IPS DF 4.7 (cell line): ENCODE measurements around the gene PTPRT.

Experiments used
- DNase-seq: peaks from one replicate; pipeline ENCODE4 v3.0.0-alpha.2; 2013; ENCODE audit warnings: low spot score; ENCODE audit errors: extremely low read depth

PTPRT gene

GRCh38 chr20:42336576-42336975 is 853.1 kb downstream of the PTPRT start:
- DNase-seq: no peak

- DNase-seq: no peak
Observed at GRCh38 chr20:42319252-42320013, 870.3 kb downstream of the PTPRT start.

- no peak for DNase-seq
Observed at GRCh38 chr20:42313704-42314103, 876.0 kb downstream of the PTPRT start.

GRCh38 chr20:42309050-42309449 is 880.7 kb downstream of the PTPRT start:
- DNase-seq: no peak

- DNase-seq: no peak
Observed at GRCh38 chr20:42308171-42308570, 881.5 kb downstream of the PTPRT start.

GRCh38 chr20:42295592-42295991 is 894.1 kb downstream of the PTPRT start:
- DNase-seq: no peak

- DNase-seq: no peak
Observed at GRCh38 chr20:42294976-42295375, 894.7 kb downstream of the PTPRT start.

- no peak for DNase-seq
Observed at GRCh38 chr20:42281801-42282200, 907.9 kb downstream of the PTPRT start.

- no peak for DNase-seq
Observed at GRCh38 chr20:42276718-42277602, 912.7 kb downstream of the PTPRT start.

- DNase-seq: no peak
Observed at GRCh38 chr20:42274986-42275385, 914.7 kb downstream of the PTPRT start.

- DNase-seq: no peak
Observed at GRCh38 chr20:42272516-42272915, 917.2 kb downstream of the PTPRT start.

GRCh38 chr20:42270539-42270938 is 919.2 kb downstream of the PTPRT start:
- no peak for DNase-seq

GRCh38 chr20:42267793-42268384 is 921.8 kb downstream of the PTPRT start:
- DNase-seq: no peak

GRCh38 chr20:42261766-42262270 is 927.9 kb downstream of the PTPRT start:
- DNase-seq: no peak

GRCh38 chr20:42260184-42260583 is 929.5 kb downstream of the PTPRT start:
- DNase-seq: no peak

- DNase-seq: no peak
Observed at GRCh38 chr20:42259389-42259788, 930.3 kb downstream of the PTPRT start.

GRCh38 chr20:42258564-42259302 is 931.0 kb downstream of the PTPRT start:
- DNase-seq: no peak

GRCh38 chr20:42255821-42256220 is 933.9 kb downstream of the PTPRT start:
- DNase-seq: no peak

GRCh38 chr20:42254673-42255072 is 935.0 kb downstream of the PTPRT start:
- DNase-seq: no peak

- DNase-seq: no peak
Observed at GRCh38 chr20:42252116-42252515, 937.6 kb downstream of the PTPRT start.
